Suppressor macrophage treated with lipopolysaccharide for 1 hour (primary cell): ENCODE measurements around the gene DROSHA.
"Not testable (repeated sequence)": the region's sequence is repeated elsewhere in the genome, so short reads cannot be mapped to it uniquely, and the experiment has no call there.

Experiments used
- DNase-seq, 3 donors: peaks; one replicate each; pipeline ENCODE4 v3.0.0-alpha.2; 2020 to 2022

DROSHA gene

DNA sequence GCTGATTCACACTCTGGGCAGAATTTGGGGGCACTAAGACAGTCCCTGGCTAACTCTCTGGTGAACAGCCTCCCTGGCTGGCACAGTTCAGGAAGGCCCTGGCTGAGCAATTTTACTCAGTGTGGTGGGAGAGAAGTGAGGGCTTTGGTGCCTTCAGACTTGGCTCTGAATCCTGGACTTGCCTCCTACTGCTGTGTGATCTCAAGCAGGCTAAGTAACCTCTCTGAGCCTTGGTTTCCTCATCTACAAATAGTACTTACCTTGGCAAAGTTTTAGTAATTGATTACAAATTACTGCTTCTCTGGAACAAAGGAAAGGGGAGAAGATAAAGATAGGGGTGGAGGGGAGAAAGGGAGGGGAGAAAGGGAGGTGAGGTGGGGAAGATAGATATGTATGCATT is 153.8 kb downstream of the DROSHA start:
- DNase-seq, result no peak

- no peak for DNase-seq
Observed at GRCh38 chr5:31377274-31377946, 154.5 kb downstream of the DROSHA start.

GRCh38 chr5:31375999-31376720 is 155.7 kb downstream of the DROSHA start:
- no peak for DNase-seq

DNA sequence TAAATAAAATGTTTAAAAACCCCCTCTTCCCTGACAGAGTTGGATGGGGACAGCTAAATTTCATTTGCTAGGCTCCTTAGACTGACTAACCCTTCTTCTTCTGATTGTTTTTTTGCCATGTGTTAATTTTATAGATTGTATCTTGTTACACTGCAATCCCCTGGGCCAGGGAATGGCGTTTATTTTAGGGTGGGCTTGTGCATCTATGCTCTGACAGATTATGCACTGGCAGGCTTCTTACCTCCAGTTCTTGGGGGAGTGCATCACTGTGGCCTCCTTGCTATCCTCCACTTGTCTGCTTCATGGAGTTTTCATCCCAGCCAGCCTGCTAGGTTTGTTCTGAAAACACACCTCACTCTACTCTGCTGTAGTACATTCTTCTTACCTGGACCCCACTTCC is 159.8 kb downstream of the DROSHA start:
- DNase-seq, result no peak

DNA sequence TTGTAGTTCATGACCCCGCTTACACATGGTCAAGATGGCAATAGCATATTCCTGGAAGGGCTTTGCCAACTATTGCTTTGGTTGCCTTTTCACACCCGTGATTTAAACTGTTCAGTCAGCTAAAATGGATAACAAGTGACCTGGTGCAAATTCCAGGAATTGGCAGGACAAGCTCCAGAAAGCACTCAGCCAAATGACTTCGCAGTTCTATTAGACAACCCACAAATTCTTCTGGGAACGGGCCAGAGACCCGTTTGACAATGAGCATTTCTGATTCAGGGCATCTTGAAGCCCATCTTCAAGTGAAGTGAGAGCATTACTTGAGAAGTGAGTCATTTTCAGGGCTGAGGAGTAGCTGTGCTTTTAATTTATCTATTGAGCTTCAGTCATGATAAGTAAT is 165.0 kb downstream of the DROSHA start:
- no peak for DNase-seq

GRCh38 chr5:31365776-31366175 is 166.1 kb downstream of the DROSHA start:
- no peak for DNase-seq

DNA sequence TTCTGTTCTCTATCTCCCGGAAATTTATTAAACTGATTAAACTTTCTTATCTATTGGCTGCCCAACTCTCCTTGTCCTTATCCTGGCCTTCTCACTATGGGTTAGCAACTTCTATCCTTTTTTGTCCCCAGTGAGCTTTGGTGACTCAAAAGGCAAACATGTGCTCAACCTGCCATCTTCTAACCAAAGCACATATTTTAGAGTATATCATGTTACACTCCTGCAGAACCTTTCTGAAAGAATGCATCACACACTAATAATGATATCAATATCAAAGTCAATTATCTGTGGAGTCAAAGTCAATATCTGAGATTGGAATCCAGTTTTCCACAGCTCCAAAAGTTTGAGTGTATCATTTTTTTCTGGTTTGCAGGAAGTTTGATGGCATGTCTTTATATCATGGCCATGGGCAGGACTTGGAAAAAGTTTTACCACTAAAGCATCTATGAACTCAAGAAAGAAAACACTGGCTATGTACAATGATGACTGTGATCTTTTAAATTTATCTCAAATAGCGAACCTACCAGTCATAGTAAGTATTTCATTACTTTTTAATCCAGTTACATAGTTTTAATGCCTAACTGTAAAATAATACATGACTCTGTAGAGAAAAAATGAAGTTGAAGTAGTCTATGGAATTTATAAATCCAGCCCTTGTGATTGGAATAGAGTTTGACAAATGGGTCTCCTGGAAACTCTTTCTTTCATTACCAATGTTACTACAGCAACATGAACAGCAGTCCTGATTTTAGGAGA is 166.8 kb downstream of the DROSHA start:
- DNase-seq, result no peak

- DNase-seq, result no peak
Observed at GRCh38 chr5:31362931-31363568, 168.8 kb downstream of the DROSHA start.

DNA sequence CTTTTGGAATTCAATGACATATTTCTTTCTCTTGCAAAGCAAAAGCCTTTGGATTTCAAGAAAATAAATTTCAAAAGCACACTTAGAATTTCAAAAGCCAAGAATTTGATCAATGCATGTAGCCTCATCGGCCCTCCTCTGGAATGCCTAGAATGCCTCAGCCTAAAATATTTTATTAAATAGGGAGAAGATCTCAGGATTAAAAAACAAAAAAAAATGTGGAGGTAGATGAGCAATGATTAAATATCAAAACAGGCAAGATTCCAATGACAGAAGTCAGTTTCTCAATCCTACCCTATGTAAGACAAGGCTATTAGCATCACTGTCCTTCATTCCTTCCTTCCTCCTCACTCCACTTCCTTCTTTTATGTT is 169.4 kb downstream of the DROSHA start:
- no peak for DNase-seq

DNA sequence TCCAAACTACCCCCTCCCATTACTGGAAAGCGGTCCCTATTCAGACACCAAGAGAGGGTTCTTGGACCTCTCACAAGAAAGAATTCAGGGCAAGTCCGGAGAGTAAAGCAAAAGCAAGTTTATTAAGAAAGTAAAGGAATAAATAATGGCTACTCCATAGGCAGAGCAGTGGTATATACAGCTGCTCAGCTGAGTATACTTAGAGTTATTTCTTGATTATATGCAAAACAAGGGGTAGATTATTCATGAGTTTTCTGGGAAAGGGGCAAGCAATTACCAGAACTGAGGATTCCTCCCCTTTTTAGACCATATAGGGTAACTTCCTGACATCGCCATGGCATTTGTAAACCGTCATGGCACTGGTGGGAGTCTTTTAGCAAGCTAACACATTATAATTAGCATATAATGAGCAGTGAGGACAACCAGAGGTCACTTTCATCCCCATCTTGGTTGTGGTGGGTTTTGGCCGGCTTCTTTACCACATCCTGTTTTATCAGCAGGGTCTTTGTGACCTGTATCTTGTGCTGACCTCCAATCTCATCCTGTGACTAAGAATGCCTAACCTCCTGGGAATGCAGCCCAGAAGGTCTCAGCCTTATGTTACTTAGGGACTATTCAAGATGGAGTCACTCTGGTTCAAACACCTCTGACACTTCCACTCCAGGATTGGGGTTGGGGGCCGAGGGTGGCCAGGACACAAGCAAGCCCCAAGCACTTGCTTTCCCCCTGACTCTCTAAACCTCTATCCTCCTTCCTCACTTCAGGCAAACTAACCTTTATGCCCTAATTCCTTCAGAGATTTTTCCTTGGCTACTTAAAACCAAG is 170.0 kb downstream of the DROSHA start:
- not testable (repeated sequence) for DNase-seq

DNA sequence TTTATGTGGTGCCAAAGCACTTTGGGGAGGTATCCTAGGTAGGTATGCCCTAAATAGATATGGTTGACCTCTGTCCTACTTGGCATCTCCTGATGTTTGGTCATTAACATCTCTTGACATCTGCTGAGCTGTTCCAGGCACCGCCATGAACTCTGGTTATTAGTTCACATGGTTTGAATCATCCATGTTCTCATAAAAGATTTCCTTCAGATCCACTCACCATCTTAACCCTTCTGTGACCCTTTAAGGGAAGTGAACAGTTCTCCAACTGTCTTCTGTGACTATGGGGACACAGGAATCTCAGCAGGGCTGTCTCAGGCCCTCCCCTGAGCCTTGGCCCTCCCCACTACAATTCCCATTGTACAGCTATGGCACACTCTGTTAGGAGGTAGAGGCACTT is 170.7 kb downstream of the DROSHA start:
- DNase-seq, result no peak

- DNase-seq, result no peak
Observed at GRCh38 chr5:31359839-31360238, 172.1 kb downstream of the DROSHA start.

DNA sequence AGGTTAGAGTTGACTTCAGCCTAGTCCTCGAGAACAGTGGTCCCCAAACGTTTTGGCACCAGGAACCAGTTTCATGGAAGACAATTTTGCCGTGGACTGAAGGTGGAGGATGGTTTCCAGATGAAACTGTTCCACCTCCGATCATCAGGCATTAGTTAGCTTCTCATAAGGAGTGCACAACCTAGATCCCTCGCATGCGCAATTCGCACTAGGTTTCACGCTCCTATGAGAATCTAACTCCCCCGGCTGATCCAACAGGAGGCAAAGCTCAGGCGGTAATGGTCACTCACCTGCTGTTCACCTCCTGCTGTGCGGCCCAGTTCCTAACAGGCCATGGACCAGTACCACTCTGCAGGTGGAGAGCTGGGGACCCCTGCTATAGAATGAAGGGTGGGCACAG is 174.9 kb downstream of the DROSHA start:
- no peak for DNase-seq

GRCh38 chr5:31355337-31355736 is 176.6 kb downstream of the DROSHA start:
- peak in 2 of 3 donors; percentile 3 to 4 for DNase-seq
